Measurements from ENCODE around the gene SLC8A3.
A peak's percentile ranks its signal among the peaks of the same experiment; 100 is the strongest.

The SLC8A3 gene

GRCh38 chr14:70189456-70190077 is 816 bp upstream of the SLC8A3 start:
- no peaks in the 10 kb centered on the region for H3K9me3 ChIP-seq
- peaks cover 38% of the 10 kb centered on the region for H3K27me3 ChIP-seq (ENCODE audit: low read depth)
- in situ Hi-C loops (cut with MboI; ENCODE audit: low sequenced_read_pairs) = no loop called here
- no peak for DNase-seq (ENCODE audit: low spot score in 2 of 2)
- no peaks in the 10 kb centered on the region for H3K36me3 ChIP-seq (replicated peaks)
- no peak overlapping the region for H3K4me3 ChIP-seq
- H3K4me1 ChIP-seq = no peaks in the 10 kb centered on the region; the same call in 1 of the 2 replicates

GRCh38 chr14:70188322-70188658 is 461 bp downstream of the SLC8A3 start:
- Histone ChIP-seq H3K36me3 (replicated peaks) (no peaks in the 10 kb centered on the region), H3K9me3 (no peaks in the 10 kb centered on the region), H3K4me1 (no peaks in the 10 kb centered on the region; the same call in 1 of the 2 replicates), H3K4me3 (peak overlapping the region; percentile 21), H3K27me3 (ENCODE audit: low read depth) (peaks cover 40% of the 10 kb centered on the region)
- in situ Hi-C loops (cut with MboI; ENCODE audit: low sequenced_read_pairs) = no loop called here
- DNase-seq (ENCODE audit: low spot score in 2 of 2) = no peak

- Histone ChIP-seq H3K4me1 (no peaks in the 10 kb centered on the region; the same call in 1 of the 2 replicates), H3K27me3 (ENCODE audit: low read depth) (peaks cover 40% of the 10 kb centered on the region), H3K36me3 (replicated peaks) (no peaks in the 10 kb centered on the region), H3K4me3 (no peak overlapping the region), H3K9me3 (no peaks in the 10 kb centered on the region)
- in situ Hi-C loops (cut with MboI; ENCODE audit: low sequenced_read_pairs) = no loop called here
- DNase-seq (ENCODE audit: low spot score in 2 of 2) = no peak
Observed at GRCh38 chr14:70186900-70187451, 1.8 kb downstream of the SLC8A3 start.

- H3K4me1 ChIP-seq = no peaks in the 10 kb centered on the region; the same call in 1 of the 2 replicates
- peaks cover 23% of the 10 kb centered on the region for H3K27me3 ChIP-seq (ENCODE audit: low read depth)
- no peaks in the 10 kb centered on the region for H3K36me3 ChIP-seq (replicated peaks)
- in situ Hi-C loops (cut with MboI; ENCODE audit: low sequenced_read_pairs) = no loop called here
- H3K9me3 ChIP-seq = no peaks in the 10 kb centered on the region
- H3K4me3 ChIP-seq = no peak overlapping the region
- DNase-seq (ENCODE audit: low spot score in 2 of 2) = no peak
Observed at GRCh38 chr14:70183991-70184390, 4.8 kb downstream of the SLC8A3 start.

- Histone ChIP-seq H3K27me3 (ENCODE audit: low read depth) (0 out of 2 replicates have a peak, but pooled peaks cover 2% of the 10 kb centered on the region), H3K4me3 (no peak overlapping the region), H3K36me3 (replicated peaks) (no peaks in the 10 kb centered on the region), H3K4me1 (no peaks in the 10 kb centered on the region; the same call in 1 of the 2 replicates), H3K9me3 (no peaks in the 10 kb centered on the region)
- in situ Hi-C loops (cut with MboI; ENCODE audit: low sequenced_read_pairs) = no loop called here
- no peak for DNase-seq (ENCODE audit: low spot score in 2 of 2)
Observed at GRCh38 chr14:70181276-70181675, 7.5 kb downstream of the SLC8A3 start.

- in situ Hi-C loops (cut with MboI; ENCODE audit: low sequenced_read_pairs) = no loop called here
- DNase-seq (ENCODE audit: low spot score in 2 of 2) = no peak
- H3K27me3 ChIP-seq (ENCODE audit: low read depth) = 0 out of 2 replicates have a peak, but pooled peaks cover 2% of the 10 kb centered on the region
- no peaks in the 10 kb centered on the region; the same call in 1 of the 2 replicates for H3K4me1 ChIP-seq
- no peaks in the 10 kb centered on the region for H3K36me3 ChIP-seq (replicated peaks)
- no peak overlapping the region for H3K4me3 ChIP-seq
- H3K9me3 ChIP-seq = no peaks in the 10 kb centered on the region
Observed at GRCh38 chr14:70180718-70181117, 8.0 kb downstream of the SLC8A3 start.

GRCh38 chr14:70177081-70177800 is 11.5 kb downstream of the SLC8A3 start:
- in situ Hi-C loops (cut with MboI; ENCODE audit: low sequenced_read_pairs) = no loop called here
- H3K9me3 ChIP-seq = no peaks in the 10 kb centered on the region
- no peaks in the 10 kb centered on the region for H3K27me3 ChIP-seq (ENCODE audit: low read depth)
- H3K4me3 ChIP-seq = no peak overlapping the region
- H3K36me3 ChIP-seq (replicated peaks) = no peaks in the 10 kb centered on the region
- no peak for DNase-seq (ENCODE audit: low spot score in 2 of 2)
- H3K4me1 ChIP-seq = no peaks in the 10 kb centered on the region

- Histone ChIP-seq H3K4me3 (no peak overlapping the region), H3K4me1 (no peaks in the 10 kb centered on the region), H3K9me3 (no peaks in the 10 kb centered on the region), H3K27me3 (ENCODE audit: low read depth) (no peaks in the 10 kb centered on the region), H3K36me3 (replicated peaks) (no peaks in the 10 kb centered on the region)
- in situ Hi-C loops (cut with MboI; ENCODE audit: low sequenced_read_pairs) = no loop called here
- DNase-seq (ENCODE audit: low spot score in 2 of 2) = no peak
Observed at GRCh38 chr14:70173569-70173968, 15.2 kb downstream of the SLC8A3 start.

- Histone ChIP-seq H3K4me1 (no peaks in the 10 kb centered on the region), H3K36me3 (replicated peaks) (no peaks in the 10 kb centered on the region), H3K9me3 (no peaks in the 10 kb centered on the region), H3K4me3 (no peak overlapping the region), H3K27me3 (ENCODE audit: low read depth) (no peaks in the 10 kb centered on the region)
- in situ Hi-C loops (cut with MboI; ENCODE audit: low sequenced_read_pairs) = no loop called here
- DNase-seq (ENCODE audit: low spot score in 2 of 2) = no peak
Observed at GRCh38 chr14:70171726-70172125, 17.0 kb downstream of the SLC8A3 start.

GRCh38 chr14:70170976-70171375 is 17.8 kb downstream of the SLC8A3 start:
- no peaks in the 10 kb centered on the region for H3K36me3 ChIP-seq (replicated peaks)
- DNase-seq (ENCODE audit: low spot score in 2 of 2) = no peak

GRCh38 chr14:70168406-70168805 is 20.3 kb downstream of the SLC8A3 start:
- DNase-seq (ENCODE audit: low spot score in 2 of 2) = no peak
- Histone ChIP-seq H3K4me3 (no peak overlapping the region), H3K27me3 (ENCODE audit: low read depth) (no peaks in the 10 kb centered on the region), H3K4me1 (no peaks in the 10 kb centered on the region), H3K9me3 (no peaks in the 10 kb centered on the region), H3K36me3 (replicated peaks) (no peaks in the 10 kb centered on the region)
- in situ Hi-C loops (cut with MboI; ENCODE audit: low sequenced_read_pairs) = no loop called here

More at GRCh38 chr14:70170976-70171375, 17.8 kb downstream of the SLC8A3 start:
- no peak overlapping the region for H3K4me3 ChIP-seq
- in situ Hi-C loops (cut with MboI; ENCODE audit: low sequenced_read_pairs) = no loop called here
- no peaks in the 10 kb centered on the region for H3K9me3 ChIP-seq
- no peaks in the 10 kb centered on the region for H3K4me1 ChIP-seq
- H3K27me3 ChIP-seq (ENCODE audit: low read depth) = no peaks in the 10 kb centered on the region

- no peaks in the 10 kb centered on the region for H3K4me1 ChIP-seq
- in situ Hi-C loops (cut with MboI; ENCODE audit: low sequenced_read_pairs) = no loop called here
- H3K4me3 ChIP-seq = no peak overlapping the region
- H3K27me3 ChIP-seq (ENCODE audit: low read depth) = no peaks in the 10 kb centered on the region
- DNase-seq (ENCODE audit: low spot score in 2 of 2) = no peak
- no peaks in the 10 kb centered on the region for H3K36me3 ChIP-seq (replicated peaks)
- H3K9me3 ChIP-seq = no peaks in the 10 kb centered on the region
Observed at GRCh38 chr14:70166530-70167203, 22.1 kb downstream of the SLC8A3 start.

GRCh38 chr14:70162358-70162757 is 26.4 kb downstream of the SLC8A3 start:
- no peak for DNase-seq (ENCODE audit: low spot score in 2 of 2)
- no peaks in the 10 kb centered on the region for H3K27me3 ChIP-seq (ENCODE audit: low read depth)

GRCh38 chr14:70156592-70156991 is 32.2 kb downstream of the SLC8A3 start:
- Histone ChIP-seq H3K4me1 (no peaks in the 10 kb centered on the region), H3K4me3 (no peak overlapping the region), H3K9me3 (no peaks in the 10 kb centered on the region), H3K36me3 (replicated peaks) (no peaks in the 10 kb centered on the region), H3K27me3 (ENCODE audit: low read depth) (no peaks in the 10 kb centered on the region)
- DNase-seq (ENCODE audit: low spot score in 2 of 2) = no peak
- in situ Hi-C loops (cut with MboI; ENCODE audit: low sequenced_read_pairs) = no loop called here

More at GRCh38 chr14:70162358-70162757, 26.4 kb downstream of the SLC8A3 start:
- Histone ChIP-seq H3K4me1 (no peaks in the 10 kb centered on the region), H3K9me3 (no peaks in the 10 kb centered on the region), H3K36me3 (replicated peaks) (no peaks in the 10 kb centered on the region), H3K4me3 (no peak overlapping the region)
- in situ Hi-C loops (cut with MboI; ENCODE audit: low sequenced_read_pairs) = no loop called here

Measured in HAP-1 (cell line).